ENCODE measurements around the gene ZFHX3. TPM values are rescaled to one million over a fixed set of nuclear protein-coding genes. Genes with fewer than 3 reads are reported as not detected.

Gene ZFHX3
- total and polyA plus RNA-seq, 9 of the 15 experiments (the other 6 are each of a cell fraction or from before 2014, with no cell fraction given): 0.01 to 0.23 (median 0.06) TPM; not detected in 4

GRCh38 chr16:72739577-72739976 lies 308.4 kb downstream of the ZFHX3 start (continued):
- TF ChIP-seq ZNF407 (IDR thresholded peaks at IDR 0.05; ENCODE audit: low read depth): no peak
- no peak for TF ChIP-seq HOXB6 (CRISPR knock-in tag; IDR thresholded peaks at IDR 0.05; ENCODE audit: borderline replicate concordance)
- TF ChIP-seq TCF7 (IDR thresholded peaks at IDR 0.05; ENCODE audit: borderline replicate concordance): no peak
- no peak for TF ChIP-seq ZSCAN32 (CRISPR knock-in tag; IDR thresholded peaks at IDR 0.05)
- TF ChIP-seq ZFX (CRISPR knock-in tag; IDR thresholded peaks at IDR 0.05): no peak
- no peak for TF ChIP-seq ELF1 (tag; IDR thresholded peaks at IDR 0.05)
- TF ChIP-seq FUS (optimal IDR thresholded peaks at IDR 0.05; ENCODE audit: low read depth, low read length): no peak
- TF ChIP-seq ZFP30 (CRISPR knock-in tag; IDR thresholded peaks at IDR 0.05; ENCODE audit: borderline replicate concordance): no peak
- no peak for TF ChIP-seq ZNF583 (CRISPR knock-in tag; IDR thresholded peaks at IDR 0.05)
- no peak for TF ChIP-seq YBX1 (IDR thresholded peaks at IDR 0.05)
- TF ChIP-seq DACH1 (IDR thresholded peaks at IDR 0.05; ENCODE audit: partially characterized antibody): no peak
- no peak for TF ChIP-seq CTCF (IDR thresholded peaks at IDR 0.05 in 2 of 3, conservative IDR thresholded peaks at IDR 0.05 in 1 of 3; ENCODE audit: insufficient read depth in 2 of 3, low read depth in 1 of 3, low read length in 3 of 3)
- TF ChIP-seq SAP30 (IDR thresholded peaks at IDR 0.05; ENCODE audit: borderline replicate concordance, insufficient read depth, low read depth, low read length, poor library complexity, severe bottlenecking): no peak

All from K562 (cell line).